GM12874 (cell line): ENCODE measurements around the gene PDE4D.

Source experiments
- CTCF ChIP-seq: IDR thresholded peaks from 2 replicates; pipeline ENCODE4 v1.5.1; 2011; ENCODE audit warnings: low read depth, mild to moderate bottlenecking, control low read depth, low read length, moderate library complexity; ENCODE audit not compliant: insufficient read depth

PDE4D gene

GRCh38 chr5:59583810-59584562, 309.5 kb downstream of the PDE4D start:
- TF ChIP-seq CTCF: no peak

- no peak for TF ChIP-seq CTCF
Observed at GRCh38 chr5:59583151-59583809, 310.2 kb downstream of the PDE4D start.

- TF ChIP-seq CTCF: no peak
Observed at GRCh38 chr5:59582746-59583145, 310.8 kb downstream of the PDE4D start.

- no peak for TF ChIP-seq CTCF
Observed at GRCh38 chr5:59579824-59580167, 313.7 kb downstream of the PDE4D start.

GRCh38 chr5:59579101-59579823, 314.3 kb downstream of the PDE4D start:
- TF ChIP-seq CTCF: no peak

GRCh38 chr5:59577485-59577884, 316.0 kb downstream of the PDE4D start:
- no peak for TF ChIP-seq CTCF

GRCh38 chr5:59575648-59576445, 317.7 kb downstream of the PDE4D start:
- no peak for TF ChIP-seq CTCF
